Neural crest cell (in vitro differentiated cells): ENCODE measurements around the gene ACVR1. TPM values are rescaled to one million over a fixed set of nuclear protein-coding genes. Genes with fewer than 3 reads are reported as not detected.

Experiments used
- DNase-seq: peaks from one replicate; pipeline ENCODE4 v3.0.0; 2021; ENCODE audit warnings: low read depth, mixed read lengths, low spot score
- H3K27ac Mint-ChIP-seq: one replicate; pipeline ENCODE4 v1.8.0; 2021; ENCODE audit warnings: mild to moderate bottlenecking, mixed read lengths; ENCODE audit not compliant: unreplicated experiment
- H3K27me3 Mint-ChIP-seq: 2 replicates; pipeline ENCODE4 v1.8.0; 2021; ENCODE audit warnings: low read depth, mild to moderate bottlenecking, mixed read lengths
- H3K36me3 Mint-ChIP-seq: 2 replicates; pipeline ENCODE4 v1.8.0; 2021; ENCODE audit warnings: low read depth, mild to moderate bottlenecking, mixed read lengths
- H3K4me1 Mint-ChIP-seq: 2 replicates; pipeline ENCODE4 v1.8.0; 2021; ENCODE audit warnings: mixed read lengths
- H3K4me3 Mint-ChIP-seq: one replicate; pipeline ENCODE4 v1.8.0; 2021; ENCODE audit warnings: mild to moderate bottlenecking, mixed read lengths
- H3K9me3 Mint-ChIP-seq: 2 replicates; pipeline ENCODE4 v1.8.0; 2021; ENCODE audit warnings: mixed read lengths
- CTCF ChIP-seq: fragments of 200-600 bp; sonication (generic); conservative IDR thresholded peaks from 2 replicates; pipeline ENCODE4 v1.5.0; 2021; ENCODE audit warnings: antibody characterized with exemption, mild to moderate bottlenecking
- long read RNA-seq: library from polyadenylated mRNA; unstranded; transcript quantifications from one replicate; pipeline ENCODE4 v2.0.0, GENCODE V29; 2020
- total RNA-seq: library from RNA; stranded (reverse); gene quantifications from 2 replicates; pipeline ENCODE4 v1.2.1, GENCODE V29; 2021

The ACVR1 gene
- total RNA-seq: 12.2 and 12.5 TPM in 2 replicates
- long read RNA-seq, partial matches to known transcripts: 4 of 6 reads
- long read RNA-seq, other reads (novel, unspliced or antisense): 1 of 6 reads

DNA sequence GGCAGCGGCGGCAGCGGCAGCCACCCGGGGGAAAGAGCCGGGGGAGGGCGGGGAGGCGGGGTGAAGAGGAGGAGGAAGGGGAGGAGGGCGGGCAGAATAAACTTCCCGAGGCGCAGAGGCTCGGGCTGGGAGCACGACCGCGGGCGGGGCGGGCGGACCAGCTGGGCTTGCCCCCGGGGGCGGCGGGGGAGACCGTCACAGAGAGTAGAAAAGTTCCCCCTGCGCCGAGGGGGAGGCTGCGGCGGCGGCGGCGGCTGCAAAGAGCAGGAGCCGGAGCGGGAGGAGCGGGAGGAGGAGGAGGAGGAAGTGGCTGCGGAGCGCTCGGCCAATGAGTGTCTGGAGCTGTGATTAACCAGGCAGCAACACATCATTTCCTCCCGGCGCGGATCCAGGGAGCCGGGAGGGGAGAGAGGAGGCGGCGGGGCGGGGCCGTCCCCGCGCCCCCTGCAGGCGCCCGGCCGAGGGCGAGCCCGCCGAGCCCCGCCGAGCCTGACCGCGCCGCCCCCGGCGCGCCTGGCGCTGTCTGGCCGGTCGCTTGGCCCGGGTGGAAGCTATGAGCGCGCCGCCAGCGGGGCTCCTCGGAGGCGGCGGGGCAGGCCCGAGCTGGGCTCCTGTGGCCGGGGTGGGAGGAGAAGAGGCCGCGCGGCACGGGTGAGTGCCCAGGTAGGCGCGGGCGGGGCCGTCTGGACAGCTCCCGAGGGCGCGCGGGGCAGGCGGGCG lies at the start of gene ACVR1:
Gene ACVR1 (minus strand): TSS at position 265 of the 720 bp plus-strand sequence. CDS start 76,837 bp downstream, outside the sequence.
- peak; percentile 43 for TF ChIP-seq CTCF
- peaks cover 23% of the 10 kb centered on the region for H3K4me1 Mint-ChIP-seq
- H3K27me3 Mint-ChIP-seq: peaks cover 37% of the 10 kb centered on the region
- peak; percentile 76 for DNase-seq
- H3K36me3 Mint-ChIP-seq: no peaks in the 10 kb centered on the region
- peak within 1 kb of the TSS; percentile 98 for H3K4me3 Mint-ChIP-seq
- no peaks in the 10 kb centered on the region for H3K9me3 Mint-ChIP-seq
- H3K27ac Mint-ChIP-seq: peak within 1 kb of the TSS; percentile 50

- Mint-ChIP-seq H3K4me1 (no peaks in the 10 kb centered on the region), H3K9me3 (no peaks in the 10 kb centered on the region), H3K36me3 (no peaks in the 10 kb centered on the region), H3K27me3 (peaks cover 97% of the 10 kb centered on the region), H3K27ac (no peak overlapping the region), H3K4me3 (no peak overlapping the region)
- no peak for DNase-seq
- no peak for TF ChIP-seq CTCF
Measured at GRCh38 chr2:157925071-157925470, 48.9 kb upstream of the ACVR1 start.

DNA sequence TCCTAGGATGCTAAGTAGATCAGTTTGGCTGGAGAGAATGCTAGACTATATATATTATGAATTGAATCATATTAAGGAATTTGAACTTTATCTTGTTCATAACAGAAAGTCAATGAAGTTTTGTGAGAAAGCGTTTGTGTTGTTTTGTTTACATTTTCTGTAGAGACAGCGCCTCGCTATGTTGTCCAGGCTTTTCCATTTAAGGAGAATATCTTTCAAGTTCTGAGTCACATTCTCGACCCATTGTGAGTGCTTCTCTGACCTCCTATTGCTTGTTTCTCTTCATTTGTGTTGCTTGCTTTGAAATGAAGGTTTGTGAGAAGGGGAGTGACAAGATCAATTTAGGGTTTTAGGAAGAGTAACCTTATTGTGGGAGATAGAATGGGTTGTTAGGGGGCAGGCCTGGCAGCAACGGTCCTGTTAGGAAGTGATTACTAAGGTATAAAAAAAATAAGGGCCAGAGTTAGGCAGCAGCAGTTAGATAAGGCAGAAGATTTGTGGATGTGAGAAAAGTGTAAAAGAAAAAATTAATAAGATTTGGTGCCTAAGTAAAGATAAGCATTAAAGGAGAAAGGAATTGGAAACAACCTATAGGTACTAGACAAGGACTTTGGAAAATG lies 47.6 kb upstream of the ACVR1 start:
- no peak for TF ChIP-seq CTCF
- no peak overlapping the region for H3K4me3 Mint-ChIP-seq
- H3K36me3 Mint-ChIP-seq: no peaks in the 10 kb centered on the region
- H3K4me1 Mint-ChIP-seq: no peaks in the 10 kb centered on the region
- H3K9me3 Mint-ChIP-seq: no peaks in the 10 kb centered on the region
- no peak overlapping the region for H3K27ac Mint-ChIP-seq
- DNase-seq: no peak
- H3K27me3 Mint-ChIP-seq: peaks cover 97% of the 10 kb centered on the region

GRCh38 chr2:157922815-157923214 lies 46.7 kb upstream of the ACVR1 start:
- H3K4me3 Mint-ChIP-seq: no peak overlapping the region
- H3K9me3 Mint-ChIP-seq: no peaks in the 10 kb centered on the region
- H3K36me3 Mint-ChIP-seq: no peaks in the 10 kb centered on the region
- no peak overlapping the region for H3K27ac Mint-ChIP-seq
- no peak for TF ChIP-seq CTCF
- H3K27me3 Mint-ChIP-seq: peaks cover 97% of the 10 kb centered on the region
- no peak for DNase-seq
- no peaks in the 10 kb centered on the region for H3K4me1 Mint-ChIP-seq

GRCh38 chr2:157922336-157922735 lies 46.2 kb upstream of the ACVR1 start:
- TF ChIP-seq CTCF: no peak
- Mint-ChIP-seq H3K4me3 (no peak overlapping the region), H3K4me1 (no peaks in the 10 kb centered on the region), H3K9me3 (no peaks in the 10 kb centered on the region), H3K36me3 (no peaks in the 10 kb centered on the region), H3K27me3 (peaks cover 97% of the 10 kb centered on the region), H3K27ac (no peak overlapping the region)
- DNase-seq: no peak
